RWPE1 (cell line): ENCODE measurements around the gene CHI3L1.

Source experiments
- CTCF ChIA-PET: fragments of 350-600 bp; sonication (Branson Sonifier 250); formaldehyde crosslinking; extraction: SDS; loops from one replicate; lab custom pipeline; 2021; lab: Yijun Ruan, JAX
- POLR2A ChIA-PET: fragments of 400-600 bp; formaldehyde crosslinking; extraction: SDS; loops from one replicate; lab custom pipeline; 2020; ENCODE audit warnings: antibody characterized with exemption; ENCODE audit not compliant: low non-redundant PET; lab: Yijun Ruan, JAX
- DNase-seq: peaks from one replicate; pipeline ENCODE4 v3.0.0; 2012; ENCODE audit warnings: low spot score
- H3K27ac ChIP-seq: fragments of 450-650 bp; 2 replicates; pipeline ENCODE4 v1.5.1; 2017
- CTCF ChIP-seq: fragments of 450-650 bp; conservative IDR thresholded peaks from 2 replicates; pipeline ENCODE4 v1.5.1; 2017; ENCODE audit warnings: low read depth, mild to moderate bottlenecking

The CHI3L1 gene

GRCh38 chr1:203133970-203134725, 52.4 kb downstream of the CHI3L1 start:
- no peak overlapping the region for H3K27ac ChIP-seq
- no peak for DNase-seq
- POLR2A ChIA-PET = no interaction called here
- CTCF ChIA-PET = interaction anchor here (0.5 to 2.9 kb wide), 4 partner anchors 95 to 159 kb away, joined by 3 to 13 read pairs (median 4); no protein-coding TSS in a partner anchor
- TF ChIP-seq CTCF = no peak

- POLR2A ChIA-PET = no interaction called here
- DNase-seq = no peak
- no peak overlapping the region for H3K27ac ChIP-seq
- CTCF ChIA-PET = interaction anchor here (0.6 to 2.9 kb wide), 3 partner anchors 39 to 92 kb away, joined by 3 to 13 read pairs (median 5); no protein-coding TSS in a partner anchor
- no peak for TF ChIP-seq CTCF
Measured at GRCh38 chr1:203131548-203132200, 54.8 kb downstream of the CHI3L1 start.

GRCh38 chr1:203130358-203130985, 56.0 kb downstream of the CHI3L1 start:
- DNase-seq = no peak
- TF ChIP-seq CTCF = no peak
- no peak overlapping the region for H3K27ac ChIP-seq
- CTCF ChIA-PET = interaction anchor here (0.5 to 4.3 kb wide), 8 partner anchors 13 to 555 kb away, joined by 3 to 29 read pairs (median 4); no protein-coding TSS in a partner anchor
- POLR2A ChIA-PET = no interaction called here

DNA sequence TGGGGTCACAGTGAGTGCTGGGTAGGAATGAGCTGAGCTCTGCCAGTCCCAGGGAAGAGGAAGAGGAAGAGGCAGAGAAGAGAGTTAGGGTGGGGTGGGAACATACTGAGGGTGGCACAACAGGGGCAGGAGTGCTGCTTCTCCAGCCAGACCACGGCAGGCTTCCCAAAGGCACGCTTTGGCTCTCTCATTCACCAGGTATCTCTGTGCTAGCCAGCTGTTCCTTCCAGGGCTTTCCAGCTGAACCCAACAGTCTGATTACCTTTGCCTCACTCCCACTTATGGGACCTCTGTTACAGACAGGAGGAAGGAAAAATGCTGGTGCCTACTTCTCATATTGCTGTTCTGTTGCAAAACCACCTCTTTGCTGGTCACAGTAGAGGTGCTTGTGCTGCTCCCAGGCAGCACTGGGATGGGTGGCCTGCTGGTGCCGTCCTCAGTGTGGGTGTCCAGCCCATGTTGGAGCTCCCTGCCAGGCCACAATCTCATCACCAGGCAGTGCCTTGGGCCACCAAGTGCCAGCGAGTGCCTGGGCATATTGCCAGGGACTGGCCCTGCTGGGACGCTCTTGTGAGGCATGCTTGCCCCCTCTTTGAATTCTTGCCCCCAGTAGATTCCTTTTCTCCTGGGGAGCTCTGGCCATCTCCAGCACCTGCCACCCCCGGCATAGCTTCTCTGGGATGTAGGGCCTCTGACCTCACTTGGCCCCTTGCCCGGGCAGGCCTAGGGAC, 56.8 kb downstream of the CHI3L1 start:
- DNase-seq = no peak
- no peak overlapping the region for H3K27ac ChIP-seq
- CTCF ChIA-PET = interaction anchor here (0.5 to 4.3 kb wide), 10 partner anchors 12 to 138 kb away, joined by 3 to 29 read pairs (median 4); no protein-coding TSS in a partner anchor
- POLR2A ChIA-PET = no interaction called here
- no peak for TF ChIP-seq CTCF
